ENCODE data around the gene B4GALT3.

DNA sequence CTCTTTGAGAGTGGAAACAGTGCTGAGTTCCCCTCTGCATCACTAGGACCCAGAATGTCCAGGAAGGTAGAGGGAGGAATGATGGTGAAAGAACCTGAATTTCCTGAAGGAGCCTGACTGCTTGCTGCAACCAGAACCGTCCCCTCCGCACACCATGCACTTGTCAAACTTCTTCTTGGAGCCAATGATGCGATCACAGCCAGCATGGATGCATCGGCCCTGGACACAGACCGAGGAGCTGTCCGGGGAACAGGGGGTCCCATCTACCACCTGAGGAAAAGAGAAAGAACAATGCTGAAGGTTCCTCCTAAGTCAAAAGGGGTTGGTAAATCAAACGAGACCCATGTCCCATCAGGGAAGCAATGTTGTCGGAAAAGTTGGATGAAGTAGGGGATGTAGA is 14.7 kb upstream of the B4GALT3 start:
- TF ChIP-seq ZFPM2 (CRISPR knock-in tag; IDR thresholded peaks at IDR 0.05) (no peak), PYGO2 (tag; IDR thresholded peaks at IDR 0.05) (no peak), ETS1 (conservative IDR thresholded peaks at IDR 0.05; ENCODE audit: control insufficient read depth, low read depth, low read length) (no peak), ZNF668 (CRISPR knock-in tag; IDR thresholded peaks at IDR 0.05) (no peak), BRF2 (IDR thresholded peaks at IDR 0.05; ENCODE audit: borderline replicate concordance, insufficient read depth, insufficient read length) (no peak), ZZZ3 (IDR thresholded peaks at IDR 0.05) (no peak), NRF1 (conservative IDR thresholded peaks at IDR 0.05 in 1 of 2, IDR thresholded peaks at IDR 0.05 in 1 of 2) (no peak), TAF1 (IDR thresholded peaks at IDR 0.05; ENCODE audit: control insufficient read depth, extremely low read depth, insufficient read depth, low read length, severe bottlenecking) (no peak)

Data from K562 (cell line).